Skin epidermis (tissue), 12 donors: ENCODE data around the gene PYGB.
A peak's percentile ranks its signal among the peaks of the same experiment; 100 is the strongest.
"Not testable (repeated sequence)": the region's sequence is repeated elsewhere in the genome, so short reads cannot be mapped to it uniquely, and the experiment has no call there.

Source experiments
- H3K27ac ChIP-seq, 21 experiments: fragments of 200-600 bp; sonication (generic) in 11 of 21; one replicate each; pipeline ENCODE4 v1.5.0; 2020; ENCODE audit warnings: mild to moderate bottlenecking in 3 of 21, inconsistent platforms in 2 of 21, moderate library complexity in 2 of 21
- H3K4me3 ChIP-seq, 7 experiments: fragments of 200-600 bp; sonication (generic) in 2 of 7; one replicate each; pipeline ENCODE4 v1.5.0; 2020; ENCODE audit warnings: inconsistent platforms in 2 of 7, mild to moderate bottlenecking in 2 of 7, moderate library complexity in 1 of 7

PYGB gene

DNA sequence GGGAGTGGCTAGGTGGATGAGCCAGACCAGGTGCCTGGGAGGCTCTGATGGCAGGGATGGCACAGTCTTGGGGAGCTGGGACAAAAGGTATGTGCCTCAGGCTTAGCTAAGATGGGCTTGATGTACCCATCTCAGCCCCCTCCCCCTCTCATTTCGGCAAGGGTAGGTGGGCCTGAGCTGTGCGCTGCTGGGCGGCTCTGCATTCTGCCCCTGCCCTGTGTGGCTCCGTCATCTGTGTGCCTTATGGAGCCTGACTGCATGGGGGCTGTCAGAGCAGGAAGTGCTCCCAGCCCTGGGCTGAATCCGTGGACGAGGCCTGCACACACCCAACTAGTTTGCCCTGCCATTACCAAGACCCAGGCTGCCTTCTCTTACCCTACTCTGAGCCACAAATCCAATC is 54.7 kb downstream of the PYGB start:
- Histone ChIP-seq H3K27ac (peak overlapping the region in 2 of 21 experiments; percentile 21 to 29), H3K4me3 (no peak overlapping the region)

GRCh38 chr20:25303292-25304024 is 55.6 kb downstream of the PYGB start:
- H3K27ac ChIP-seq = no peak overlapping the region

GRCh38 chr20:25304025-25304549 is 56.2 kb downstream of the PYGB start:
- Histone ChIP-seq H3K4me3 (no peak overlapping the region), H3K27ac (peak overlapping the region in 1 of 21 experiments; percentile 2)

More at GRCh38 chr20:25303292-25304024, 55.6 kb downstream of the PYGB start:
- H3K4me3 ChIP-seq = no peak overlapping the region

GRCh38 chr20:25306991-25307903 is 59.4 kb downstream of the PYGB start:
- Histone ChIP-seq H3K27ac (no peak overlapping the region), H3K4me3 (no peak overlapping the region)

DNA sequence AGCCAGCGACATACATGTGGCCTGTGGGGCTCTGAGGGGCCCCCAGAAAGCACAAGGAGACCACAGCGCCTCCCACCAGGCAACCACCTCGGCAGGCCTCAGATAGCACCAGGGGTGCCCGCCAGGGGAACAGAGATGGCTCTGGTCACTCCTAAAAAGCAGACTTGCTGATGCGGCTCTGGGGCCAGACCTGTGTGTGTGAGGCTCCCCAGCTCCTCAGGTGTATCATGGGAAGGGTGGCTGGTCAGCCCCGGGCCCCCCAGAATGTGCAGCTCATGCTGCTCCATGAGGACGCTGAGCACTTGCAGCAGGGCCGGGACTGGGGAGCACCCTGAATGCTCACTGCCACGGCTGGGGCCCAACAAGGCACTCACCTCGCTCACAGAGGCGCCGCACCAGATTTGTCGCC is 60.2 kb downstream of the PYGB start:
- no peak overlapping the region for H3K4me3 ChIP-seq
- peak overlapping the region in 6 of 21 experiments; percentile 49 to 86 (median 82) for H3K27ac ChIP-seq

DNA sequence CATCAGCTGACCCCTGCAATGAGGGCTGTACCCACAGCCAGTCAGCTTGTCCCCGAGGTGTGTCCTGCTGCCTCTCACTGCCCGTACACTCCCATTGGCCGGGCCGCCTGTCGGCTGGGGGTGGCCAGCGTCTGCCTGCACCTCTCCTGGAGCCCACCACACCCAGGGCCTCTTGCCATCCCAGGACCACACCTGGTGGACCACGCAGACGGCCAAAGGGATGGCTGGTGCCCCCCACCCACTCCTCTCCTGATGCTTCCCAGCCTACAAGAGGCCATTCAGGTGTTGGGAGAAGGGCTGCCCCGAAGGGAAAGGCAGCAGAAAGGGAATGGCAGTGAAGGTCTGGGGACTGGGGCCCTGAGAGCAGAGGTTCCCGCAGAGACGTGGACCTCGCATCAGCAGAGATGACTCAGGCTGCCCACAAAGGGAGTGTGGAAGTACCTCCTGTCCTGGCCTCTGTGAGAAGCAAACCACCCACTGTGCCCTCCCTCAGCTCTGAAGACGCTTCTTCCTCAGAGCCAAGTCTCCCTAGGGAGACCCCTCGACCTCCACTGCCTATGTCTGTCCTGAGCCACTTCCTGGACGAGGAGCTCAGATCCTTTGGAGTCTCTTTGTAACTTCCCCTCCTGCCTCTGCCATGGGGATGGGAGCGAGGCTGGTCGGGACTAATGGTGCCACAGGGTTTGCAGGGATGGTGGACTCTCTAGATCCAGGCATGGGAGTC is 60.9 kb downstream of the PYGB start:
- Histone ChIP-seq H3K4me3 (no peak overlapping the region), H3K27ac (peak overlapping the region in 15 of 21 experiments; percentile 12 to 88 (median 78))

DNA sequence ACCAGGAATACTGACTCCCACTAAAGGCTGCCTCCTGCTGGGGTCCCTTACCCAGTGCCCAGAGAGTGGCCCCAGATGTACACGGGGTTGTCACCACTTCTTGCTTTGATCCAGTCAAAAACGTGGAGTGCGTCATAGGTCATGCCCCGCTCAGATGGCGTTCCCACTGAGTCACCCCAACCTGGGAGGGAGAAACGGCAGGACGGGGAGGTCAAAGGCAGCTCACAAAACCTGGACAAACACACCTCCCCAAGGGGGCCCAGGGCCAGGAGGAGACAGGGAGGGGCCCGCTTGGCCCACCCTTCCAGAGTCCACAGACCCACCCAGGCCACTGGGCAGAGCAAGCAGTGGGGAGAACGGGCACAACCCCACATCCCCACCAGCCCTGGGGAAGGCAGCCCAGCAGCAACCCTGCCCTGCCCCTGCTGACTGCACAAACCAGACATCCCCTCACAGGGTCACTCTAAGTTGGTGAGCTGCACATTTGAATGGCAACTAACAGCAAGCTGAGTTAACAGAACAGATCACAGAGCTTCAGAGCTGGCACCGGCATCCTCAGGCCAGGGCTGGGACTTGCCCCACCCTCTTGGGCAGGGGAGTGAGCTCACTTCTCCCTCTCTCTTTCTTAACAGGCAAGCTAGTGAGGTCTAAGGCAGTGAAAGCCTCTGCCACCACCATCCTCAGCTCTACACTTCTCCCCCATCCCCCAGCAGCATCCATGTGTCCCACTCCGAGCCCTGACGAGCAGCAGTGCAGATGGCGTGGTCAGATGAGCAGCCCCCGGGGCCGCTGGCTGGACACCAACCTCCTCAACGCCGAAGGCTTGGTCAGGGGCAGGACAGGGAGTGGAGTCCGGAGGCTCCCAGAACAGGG is 61.7 kb downstream of the PYGB start:
- no peak overlapping the region for H3K4me3 ChIP-seq
- peak overlapping the region in 19 of 21 experiments; percentile 45 to 88 (median 77) for H3K27ac ChIP-seq

GRCh38 chr20:25310268-25310920 is 62.5 kb downstream of the PYGB start:
- peak overlapping the region in 20 of 21 experiments; percentile 45 to 88 (median 74) for H3K27ac ChIP-seq
- H3K4me3 ChIP-seq = peak overlapping the region in 2 of 7 experiments; percentile 8 to 11

- peak overlapping the region in 2 of 7 experiments; percentile 8 to 11 for H3K4me3 ChIP-seq
- H3K27ac ChIP-seq = peak overlapping the region in 20 of 21 experiments; percentile 34 to 88 (median 74)
Measured at GRCh38 chr20:25310921-25311728, 63.2 kb downstream of the PYGB start.

GRCh38 chr20:25312716-25313115 is 64.8 kb downstream of the PYGB start:
- not testable (repeated sequence) for H3K4me3 ChIP-seq, H3K27ac ChIP-seq

GRCh38 chr20:25313593-25313992 is 65.7 kb downstream of the PYGB start:
- Histone ChIP-seq H3K27ac (no peak overlapping the region), H3K4me3 (no peak overlapping the region)

DNA sequence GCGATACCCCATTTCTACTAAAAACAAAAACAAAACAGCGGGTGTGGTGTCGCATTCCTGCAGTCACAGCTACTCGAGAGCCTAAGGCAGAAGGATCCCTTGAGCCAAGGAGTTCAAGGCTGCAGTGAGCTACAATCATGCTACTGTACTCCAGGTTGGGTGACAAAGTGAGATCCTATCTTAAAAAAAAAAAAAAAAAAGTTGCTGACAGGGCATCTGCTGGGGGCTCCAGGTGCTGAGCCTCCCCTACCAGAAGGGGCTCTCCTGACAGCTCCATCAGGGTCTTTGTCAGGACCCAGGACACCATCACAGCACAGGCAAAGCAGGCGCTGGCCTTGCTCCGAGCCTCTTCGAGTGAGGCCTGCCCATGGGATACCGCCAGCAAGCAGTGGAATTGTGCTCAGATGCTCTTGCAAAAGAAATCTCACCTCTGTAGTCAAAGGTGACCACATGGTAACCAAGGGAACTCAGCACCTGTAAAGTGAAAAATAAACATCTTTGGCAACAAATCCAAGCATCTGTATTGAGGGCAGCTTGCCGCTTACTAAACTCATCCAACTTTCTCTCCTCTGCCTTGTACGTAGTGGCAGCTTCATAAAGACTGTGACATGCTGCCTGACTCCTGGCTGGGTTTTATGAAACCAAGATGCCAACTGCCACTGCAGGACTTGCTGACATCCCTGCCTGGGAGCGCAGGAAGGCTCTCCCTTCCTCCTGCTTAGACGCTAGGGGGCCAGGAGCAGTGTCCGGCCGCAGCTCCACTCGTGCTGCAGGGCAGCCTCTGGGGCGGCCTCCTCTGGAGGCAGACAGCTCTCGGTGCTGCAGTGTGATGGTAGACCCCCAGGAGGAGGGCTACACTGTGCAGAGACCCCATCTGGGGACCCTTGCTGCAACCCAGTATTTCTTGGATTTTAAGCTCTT is 66.9 kb downstream of the PYGB start:
- H3K4me3 ChIP-seq = no peak overlapping the region
- H3K27ac ChIP-seq = no peak overlapping the region

GRCh38 chr20:25315418-25316210 is 67.7 kb downstream of the PYGB start:
- H3K27ac ChIP-seq = peak overlapping the region in 2 of 21 experiments; percentile 14 to 23

DNA sequence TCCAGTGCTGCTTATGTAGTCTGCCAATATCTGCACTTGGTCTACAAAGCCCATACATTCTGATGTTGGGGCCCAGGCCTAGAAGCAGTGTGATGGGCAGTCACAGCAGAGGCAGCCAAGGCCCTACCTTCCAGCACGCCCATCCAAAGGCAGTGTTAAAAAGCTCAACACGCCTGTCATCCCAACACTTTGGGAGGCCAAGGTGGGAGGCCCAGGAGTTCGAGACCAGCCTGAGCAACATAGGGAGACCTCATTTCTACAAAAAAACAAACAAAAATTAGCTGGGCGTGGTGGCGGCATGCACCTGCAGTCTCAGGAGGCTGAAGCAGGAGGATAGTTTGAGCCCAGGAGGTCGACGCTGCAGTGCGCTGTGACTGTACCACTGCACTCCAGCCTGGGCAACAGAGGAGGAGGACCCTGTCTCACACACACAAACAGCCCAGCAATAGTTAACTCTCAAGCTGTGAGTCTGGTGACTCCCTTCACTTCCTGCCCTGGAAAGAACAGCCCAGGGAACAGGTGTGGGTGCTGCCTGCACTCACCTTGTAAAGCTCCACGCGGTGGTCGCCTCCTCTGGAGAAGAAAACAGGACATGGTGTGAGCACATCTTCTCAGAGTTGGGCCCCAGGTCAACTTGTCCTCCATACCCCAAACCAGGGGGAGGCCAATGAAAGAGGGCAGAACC is 68.8 kb downstream of the PYGB start:
- no peak overlapping the region for H3K4me3 ChIP-seq

More at GRCh38 chr20:25315418-25316210, 67.7 kb downstream of the PYGB start:
- H3K4me3 ChIP-seq = no peak overlapping the region

More for the DNA sequence above, 68.8 kb downstream of the PYGB start:
- peak overlapping the region in 7 of 21 experiments; percentile 23 to 86 (median 50) for H3K27ac ChIP-seq
